Mucosa of rectum (tissue), 2 donors: Measurements from ENCODE around the gene LINGO4.

Experiments used
- H3K27ac ChIP-seq, 2 donors: one replicate each; pipeline ENCODE4 v1.7.0; 2013; ENCODE audit warnings: inconsistent platforms in 2 of 2, low read depth in 2 of 2, low read length in 2 of 2
- H3K27me3 ChIP-seq, 2 donors: one replicate each; pipeline ENCODE4 v1.7.0; 2013; ENCODE audit warnings: low read length in 2 of 2; ENCODE audit not compliant: control insufficient read depth in 2 of 2, insufficient read depth in 2 of 2
- H3K36me3 ChIP-seq, 2 donors: one replicate each; pipeline ENCODE4 v1.7.0; 2013; ENCODE audit warnings: low read length in 2 of 2; ENCODE audit not compliant: control insufficient read depth in 2 of 2, insufficient read depth in 2 of 2
- H3K4me1 ChIP-seq, 2 donors: one replicate each; pipeline ENCODE4 v1.7.0; 2013; ENCODE audit warnings: low read length in 2 of 2, mild to moderate bottlenecking in 1 of 2; ENCODE audit not compliant: control insufficient read depth in 2 of 2, insufficient read depth in 2 of 2
- H3K4me3 ChIP-seq, 2 donors: one replicate each; pipeline ENCODE4 v1.7.0; 2013; ENCODE audit warnings: low read length in 2 of 2
- H3K9ac ChIP-seq, 2 donors: one replicate each; pipeline ENCODE4 v1.7.0; 2013; ENCODE audit warnings: low read length in 2 of 2, low read depth in 1 of 2, mild to moderate bottlenecking in 1 of 2
- H3K9me3 ChIP-seq, 2 donors: one replicate each; pipeline ENCODE4 v1.7.0; 2013; ENCODE audit warnings: low read length in 2 of 2; ENCODE audit not compliant: control insufficient read depth in 2 of 2
- donor health status: healthy.
- donor health status: Normal muscosa, but diverticular disease.

Gene LINGO4

DNA sequence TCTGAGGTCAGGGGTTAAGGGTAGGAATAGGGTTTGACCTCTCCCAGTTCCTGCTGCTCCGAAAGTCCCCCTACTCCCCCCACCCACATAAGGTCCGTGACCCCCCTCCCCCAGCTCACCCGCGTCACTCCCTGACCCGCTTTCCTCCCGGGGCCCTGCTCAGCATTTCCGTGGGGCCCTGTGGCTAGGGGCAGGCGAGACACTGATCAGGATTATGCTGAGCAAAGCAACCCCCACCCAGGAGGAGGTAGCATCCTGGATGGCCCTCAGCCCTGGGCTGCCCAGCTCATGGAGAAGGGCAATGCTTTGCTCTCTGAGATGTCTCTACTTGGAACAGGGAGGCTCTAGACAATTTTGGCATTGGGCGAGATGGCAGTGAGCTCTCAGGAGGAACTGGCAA, 22.6 kb upstream of the LINGO4 start:
- H3K36me3 ChIP-seq = peaks cover 0 to 2% of the 10 kb centered on the region in 2 donors
- H3K9ac ChIP-seq = no peak overlapping the region
- no peaks in the 10 kb centered on the region for H3K27me3 ChIP-seq
- H3K4me1 ChIP-seq = peaks cover 30 to 35% of the 10 kb centered on the region in 2 donors
- H3K4me3 ChIP-seq = no peak overlapping the region
- no peak overlapping the region for H3K27ac ChIP-seq
- no peaks in the 10 kb centered on the region for H3K9me3 ChIP-seq

GRCh38 chr1:151825751-151826660, 20.8 kb upstream of the LINGO4 start:
- peaks cover 18% of the 10 kb centered on the region in 2 donors for H3K4me1 ChIP-seq
- no peak overlapping the region for H3K4me3 ChIP-seq
- H3K27me3 ChIP-seq = no peaks in the 10 kb centered on the region
- no peak overlapping the region for H3K27ac ChIP-seq
- peaks cover under 1 to 2% of the 10 kb centered on the region in 2 donors for H3K36me3 ChIP-seq
- no peaks in the 10 kb centered on the region for H3K9me3 ChIP-seq
- H3K9ac ChIP-seq = no peak overlapping the region

DNA sequence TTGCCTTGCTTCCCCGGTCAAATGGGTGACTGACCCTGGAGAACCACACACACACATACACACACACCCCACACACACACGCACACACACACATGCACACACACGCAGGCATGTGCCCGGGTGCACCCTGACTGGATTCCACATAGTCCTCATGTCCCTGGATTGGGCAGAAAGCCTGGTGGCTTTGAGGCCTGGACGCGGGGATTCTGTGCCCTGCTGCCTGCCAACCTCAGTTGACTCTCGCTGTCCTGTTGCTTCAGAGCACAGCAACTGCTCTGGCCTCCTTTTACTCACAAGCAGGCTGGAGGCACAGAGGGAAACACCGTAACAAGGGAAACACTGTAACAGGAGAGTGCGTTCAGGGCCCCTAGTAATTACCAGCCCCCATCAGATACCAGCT, 20.0 kb upstream of the LINGO4 start:
- Histone ChIP-seq H3K36me3 (peaks cover 2 to 3% of the 10 kb centered on the region in 2 donors), H3K4me3 (no peak overlapping the region), H3K27me3 (no peaks in the 10 kb centered on the region), H3K27ac (no peak overlapping the region), H3K4me1 (peaks cover 12 to 14% of the 10 kb centered on the region in 2 donors), H3K9me3 (no peaks in the 10 kb centered on the region), H3K9ac (no peak overlapping the region)

GRCh38 chr1:151823175-151823574, 18.0 kb upstream of the LINGO4 start:
- H3K4me3 ChIP-seq = no peak overlapping the region
- H3K9ac ChIP-seq = no peak overlapping the region
- no peaks in the 10 kb centered on the region for H3K9me3 ChIP-seq
- peaks cover under 1 to 3% of the 10 kb centered on the region in 2 donors for H3K36me3 ChIP-seq
- no peaks in the 10 kb centered on the region for H3K4me1 ChIP-seq
- no peak overlapping the region for H3K27ac ChIP-seq
- no peaks in the 10 kb centered on the region for H3K27me3 ChIP-seq

GRCh38 chr1:151822404-151822803, 17.2 kb upstream of the LINGO4 start:
- Histone ChIP-seq H3K4me1 (no peaks in the 10 kb centered on the region), H3K27me3 (no peaks in the 10 kb centered on the region), H3K9ac (peak overlapping the region in 1 of 2 donors; percentile 6), H3K27ac (no peak overlapping the region), H3K4me3 (no peak overlapping the region), H3K36me3 (peaks cover 0 to 3% of the 10 kb centered on the region in 2 donors), H3K9me3 (no peaks in the 10 kb centered on the region)

GRCh38 chr1:151820940-151821339, 15.7 kb upstream of the LINGO4 start:
- no peak overlapping the region for H3K27ac ChIP-seq
- no peaks in the 10 kb centered on the region for H3K4me1 ChIP-seq
- H3K9ac ChIP-seq = no peak overlapping the region
- H3K27me3 ChIP-seq = no peaks in the 10 kb centered on the region
- no peak overlapping the region for H3K4me3 ChIP-seq
- H3K9me3 ChIP-seq = no peaks in the 10 kb centered on the region
- H3K36me3 ChIP-seq = peaks cover 2 to 3% of the 10 kb centered on the region in 2 donors

DNA sequence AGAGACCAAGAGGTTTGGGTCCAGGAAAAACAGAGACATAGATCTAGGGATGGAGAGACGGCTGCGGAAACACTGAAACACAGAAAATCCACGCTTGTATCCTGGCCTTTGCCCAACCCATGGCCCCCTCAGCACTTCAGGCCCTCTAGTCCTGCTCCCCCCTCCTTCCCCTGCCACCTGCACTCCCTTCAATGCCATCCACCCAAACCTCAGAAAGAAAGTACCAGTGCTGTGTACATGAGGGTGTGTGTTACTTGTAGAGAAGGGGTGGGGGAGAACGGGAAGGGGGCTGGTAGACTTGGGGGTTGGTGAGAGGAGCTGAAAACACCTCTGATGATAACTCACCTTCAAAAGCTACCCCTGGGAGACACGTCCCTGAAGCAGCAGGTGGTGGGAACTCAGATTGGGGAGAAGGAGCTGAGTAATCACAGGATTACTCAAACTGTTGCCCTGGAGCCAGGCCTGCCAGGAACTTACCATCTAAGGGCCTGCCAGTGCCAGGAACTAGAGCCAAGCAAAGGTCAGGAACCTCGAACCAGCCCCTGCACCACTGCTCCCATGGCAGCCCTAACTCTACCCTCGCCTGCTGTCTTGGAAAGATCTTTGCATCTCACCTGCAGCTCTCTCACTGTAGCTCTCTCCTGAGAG, 14.9 kb upstream of the LINGO4 start:
- Histone ChIP-seq H3K4me3 (no peak overlapping the region), H3K9ac (no peak overlapping the region), H3K27me3 (no peaks in the 10 kb centered on the region), H3K4me1 (no peaks in the 10 kb centered on the region), H3K27ac (no peak overlapping the region), H3K9me3 (no peaks in the 10 kb centered on the region), H3K36me3 (peaks cover 4 to 5% of the 10 kb centered on the region in 2 donors)

DNA sequence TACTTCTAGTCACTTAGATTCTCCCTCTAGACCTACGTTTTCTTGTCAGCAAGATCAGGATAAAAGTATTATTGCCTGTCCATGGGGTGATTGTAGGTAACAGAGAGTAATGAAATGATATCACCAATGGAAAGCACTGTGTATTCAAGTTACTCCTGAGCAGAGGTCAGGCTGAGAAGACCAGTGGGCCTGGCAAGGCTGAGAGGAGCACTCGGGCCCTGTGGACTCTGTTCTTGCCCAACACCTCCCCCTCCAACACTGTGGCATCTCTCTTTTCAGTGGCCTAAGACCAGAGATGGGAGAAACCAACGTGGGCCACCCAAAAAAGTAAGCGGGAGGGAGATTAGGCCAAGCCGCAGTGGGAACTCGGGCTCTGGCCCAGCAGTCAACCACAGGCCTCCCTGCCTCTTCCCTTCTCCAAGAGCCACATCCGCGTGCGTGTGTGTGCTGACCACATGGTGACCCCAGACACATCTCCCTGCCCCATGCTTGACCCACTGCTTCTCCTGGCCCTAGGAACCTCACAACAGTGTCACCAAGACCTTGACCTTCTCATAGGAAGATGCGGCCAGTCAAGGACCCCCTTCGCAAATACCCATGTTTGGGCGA, 14.1 kb upstream of the LINGO4 start:
- Histone ChIP-seq H3K9ac (no peak overlapping the region), H3K27ac (no peak overlapping the region), H3K4me3 (no peak overlapping the region), H3K4me1 (no peaks in the 10 kb centered on the region), H3K9me3 (no peaks in the 10 kb centered on the region), H3K36me3 (peaks cover 4 to 11% of the 10 kb centered on the region in 2 donors), H3K27me3 (no peaks in the 10 kb centered on the region)

DNA sequence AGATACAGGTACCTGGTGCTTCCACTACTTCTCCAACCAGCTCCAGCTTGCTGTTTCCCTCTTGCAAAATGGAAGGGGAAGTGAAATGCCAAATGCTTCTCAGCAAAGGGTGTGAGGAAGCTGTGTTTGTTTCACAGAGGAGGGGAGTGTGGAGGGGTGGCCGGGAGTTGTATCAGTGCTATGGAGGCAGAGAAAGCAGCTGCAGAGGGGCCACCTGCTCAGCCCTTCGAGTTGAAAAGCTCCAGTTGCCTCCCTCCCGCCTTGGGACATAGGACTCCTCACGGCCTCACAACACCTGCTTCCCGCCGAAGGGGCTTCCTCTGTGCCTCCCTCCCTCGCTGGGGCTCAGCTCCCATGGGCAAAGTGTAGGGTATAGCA, 12.1 kb upstream of the LINGO4 start:
- Histone ChIP-seq H3K27ac (no peak overlapping the region), H3K36me3 (peaks cover 6 to 13% of the 10 kb centered on the region in 2 donors), H3K9ac (no peak overlapping the region)

More for the DNA sequence above, 12.1 kb upstream of the LINGO4 start:
- Histone ChIP-seq H3K27me3 (no peaks in the 10 kb centered on the region), H3K4me3 (no peak overlapping the region), H3K4me1 (no peaks in the 10 kb centered on the region), H3K9me3 (no peaks in the 10 kb centered on the region)
